HFFc6 (cell line): Measurements from ENCODE around the gene CYTH4. TPM values are rescaled to one million over a fixed set of nuclear protein-coding genes. Genes with fewer than 3 reads are reported as not detected.
A peak's percentile ranks its signal among the peaks of the same experiment; 100 is the strongest.

Experiments used
- DNase-seq: peaks from one replicate; pipeline ENCODE4 v3.0.0-alpha.2; 2018
- H3K27ac Mint-ChIP-seq: 2 replicates; pipeline ENCODE4 v1.8.0; 2020; ENCODE audit warnings: mild to moderate bottlenecking, mixed read lengths
- H3K27me3 Mint-ChIP-seq: 2 replicates; pipeline ENCODE4 v1.8.0; 2021; ENCODE audit warnings: mild to moderate bottlenecking, moderate library complexity, mixed read lengths; ENCODE audit not compliant: insufficient read depth
- H3K36me3 Mint-ChIP-seq: 2 replicates; pipeline ENCODE4 v1.8.0; 2021; ENCODE audit warnings: low read depth, mixed read lengths
- H3K4me1 Mint-ChIP-seq: 2 replicates; pipeline ENCODE4 v1.8.0; 2020; ENCODE audit warnings: low read depth, mixed read lengths
- H3K4me3 Mint-ChIP-seq: 2 replicates; pipeline ENCODE4 v1.8.0; 2020; ENCODE audit warnings: mild to moderate bottlenecking, moderate library complexity, mixed read lengths
- H3K9me3 Mint-ChIP-seq: 2 replicates; pipeline ENCODE4 v1.8.0; 2020; ENCODE audit warnings: mild to moderate bottlenecking, mixed read lengths
- total RNA-seq, 6 experiments: library from RNA; stranded (reverse); fragmentation: NEBNext Ultra II Directional; extraction: Animal tissue kit (Norgen Biotek cat#: 25700); gene quantifications; 2 replicates in 1 of 6; 3 replicates in 5 of 6; pipeline ENCODE4 v1.2.3, GENCODE V29; 2021
- TF ChIP-seq, protein P1 (sequence below): fragments of 200-600 bp; sonication (generic); IDR thresholded peaks from 2 replicates; pipeline ENCODE4 v1.5.0; 2021; ENCODE audit warnings: antibody characterized with exemption, mild to moderate bottlenecking

CYTH4 gene
- total RNA-seq, 6 experiments from 2014 or later = 0.28 TPM; not detected in 5

DNA sequence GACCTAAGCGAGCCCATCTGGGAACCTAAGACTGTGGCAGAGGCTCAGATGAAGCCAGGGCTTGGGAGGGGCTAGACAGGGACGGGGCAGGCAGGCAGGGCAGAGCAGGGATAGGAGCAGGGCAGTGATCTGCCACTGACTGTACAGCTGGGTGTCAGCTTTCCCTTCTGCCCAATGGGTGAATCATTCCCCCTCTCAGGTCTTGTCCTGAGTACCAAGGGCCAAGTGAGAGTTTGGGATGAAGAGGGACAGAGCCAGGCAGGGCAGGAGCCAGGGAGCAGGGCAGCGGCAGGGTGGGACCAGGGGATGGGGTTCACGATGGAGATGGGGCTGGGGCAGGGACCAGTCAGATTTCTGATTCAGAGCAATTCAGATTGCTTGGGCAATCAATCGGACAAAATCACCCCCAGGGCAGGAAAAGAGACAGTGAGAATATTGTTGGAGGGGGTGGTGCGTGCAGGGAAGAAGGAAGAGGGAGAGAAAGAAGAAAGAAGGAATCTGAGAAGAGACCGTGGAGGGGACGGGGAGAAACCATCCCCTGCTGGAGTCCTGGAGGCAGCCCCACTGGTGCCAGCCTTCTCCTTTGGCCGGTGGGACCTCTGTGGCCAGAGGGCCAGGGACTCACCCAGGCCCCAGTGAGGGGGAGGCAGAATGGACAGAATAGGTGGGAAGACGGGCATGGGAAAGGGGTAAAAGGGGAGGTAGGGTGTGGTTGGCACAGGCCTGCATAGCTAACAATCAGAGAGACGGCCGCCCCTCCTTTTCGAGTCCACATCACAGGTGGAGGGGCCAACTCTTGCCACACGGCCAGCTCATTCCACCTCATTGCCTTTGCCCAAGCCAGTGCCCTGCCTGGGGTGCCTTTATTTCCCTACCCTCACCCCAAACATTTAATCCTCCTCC is 47.2 kb downstream of the CYTH4 start:
- TF ChIP-seq, protein P1, sequence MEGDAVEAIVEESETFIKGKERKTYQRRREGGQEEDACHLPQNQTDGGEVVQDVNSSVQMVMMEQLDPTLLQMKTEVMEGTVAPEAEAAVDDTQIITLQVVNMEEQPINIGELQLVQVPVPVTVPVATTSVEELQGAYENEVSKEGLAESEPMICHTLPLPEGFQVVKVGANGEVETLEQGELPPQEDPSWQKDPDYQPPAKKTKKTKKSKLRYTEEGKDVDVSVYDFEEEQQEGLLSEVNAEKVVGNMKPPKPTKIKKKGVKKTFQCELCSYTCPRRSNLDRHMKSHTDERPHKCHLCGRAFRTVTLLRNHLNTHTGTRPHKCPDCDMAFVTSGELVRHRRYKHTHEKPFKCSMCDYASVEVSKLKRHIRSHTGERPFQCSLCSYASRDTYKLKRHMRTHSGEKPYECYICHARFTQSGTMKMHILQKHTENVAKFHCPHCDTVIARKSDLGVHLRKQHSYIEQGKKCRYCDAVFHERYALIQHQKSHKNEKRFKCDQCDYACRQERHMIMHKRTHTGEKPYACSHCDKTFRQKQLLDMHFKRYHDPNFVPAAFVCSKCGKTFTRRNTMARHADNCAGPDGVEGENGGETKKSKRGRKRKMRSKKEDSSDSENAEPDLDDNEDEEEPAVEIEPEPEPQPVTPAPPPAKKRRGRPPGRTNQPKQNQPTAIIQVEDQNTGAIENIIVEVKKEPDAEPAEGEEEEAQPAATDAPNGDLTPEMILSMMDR = no peak
- Mint-ChIP-seq H3K9me3 (peaks cover 12% of the 10 kb centered on the region; the same call in 1 of the 2 replicates), H3K27me3 (peaks cover 13% of the 10 kb centered on the region), H3K27ac (peak overlapping the region; percentile 93), H3K36me3 (peaks cover 8% of the 10 kb centered on the region), H3K4me3 (peak overlapping the region; percentile 43; the same call in 1 of the 2 replicates), H3K4me1 (peaks cover 59% of the 10 kb centered on the region)
- DNase-seq = peak; percentile 74

DNA sequence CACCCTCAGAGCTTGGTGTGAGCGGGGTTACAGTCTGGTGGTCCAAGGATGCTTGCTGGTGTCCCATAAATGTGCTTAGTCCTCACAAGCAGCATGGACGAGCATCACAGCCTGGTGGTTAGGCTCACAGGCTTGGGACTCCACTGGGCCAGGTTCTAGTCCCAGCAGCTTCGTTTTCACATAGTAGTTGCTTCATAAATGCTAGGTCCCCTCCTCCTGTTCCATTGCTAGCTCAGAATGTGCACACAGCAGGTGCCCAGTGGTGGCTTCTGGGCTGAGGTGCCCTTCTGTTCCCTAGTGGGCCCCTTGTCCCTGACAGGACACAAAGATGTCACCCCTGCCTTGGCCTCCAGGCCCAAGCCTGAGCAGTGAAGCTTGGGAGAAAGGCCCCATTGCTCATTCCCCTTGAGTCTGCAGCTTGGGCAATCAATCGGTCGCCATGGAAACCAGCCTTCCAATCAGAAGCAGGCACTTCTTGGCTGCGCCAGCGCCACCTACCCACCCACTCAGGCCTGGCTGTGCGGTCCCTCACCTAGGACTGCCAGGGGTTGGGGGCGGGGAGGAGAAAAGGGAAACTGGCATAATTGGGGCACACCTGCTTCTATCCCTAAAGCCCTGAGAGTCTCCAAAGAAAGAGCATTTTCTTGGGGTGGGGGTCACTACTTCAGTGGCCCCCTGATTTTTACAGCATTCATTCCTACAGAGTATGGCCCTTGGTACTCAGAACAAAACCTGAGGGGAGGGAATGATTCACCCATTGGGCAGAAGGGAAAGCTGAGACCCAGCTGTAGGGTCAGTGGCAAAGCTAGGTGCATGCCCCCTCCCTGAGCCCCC is 48.1 kb downstream of the CYTH4 start:
- Mint-ChIP-seq H3K4me1 (peaks cover 63% of the 10 kb centered on the region), H3K27ac (peak overlapping the region; percentile 93)
- peak; percentile 69 for DNase-seq

DNA sequence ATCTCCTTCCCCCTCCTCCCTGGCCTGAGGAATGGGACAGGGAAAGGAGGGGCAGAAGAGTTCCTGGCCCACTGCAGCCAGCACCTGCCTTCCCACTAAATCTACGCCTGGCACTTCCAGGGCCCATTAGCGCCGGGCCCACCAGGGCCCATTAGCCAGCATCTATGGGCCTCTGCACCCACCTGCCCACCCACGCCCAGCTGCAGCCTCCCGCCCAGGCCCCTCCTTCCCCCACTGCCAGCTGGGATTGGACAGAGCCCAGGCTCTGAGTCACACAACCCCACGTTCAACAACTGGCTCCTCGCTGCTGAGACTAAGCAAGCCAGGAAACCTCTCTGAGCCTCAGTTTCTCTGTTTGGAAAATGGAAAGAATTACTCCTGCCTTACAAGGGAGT is 48.7 kb downstream of the CYTH4 start:
- Mint-ChIP-seq H3K9me3 (peaks cover 12% of the 10 kb centered on the region; the same call in 1 of the 2 replicates), H3K4me1 (peaks cover 69% of the 10 kb centered on the region), H3K36me3 (peaks cover 8% of the 10 kb centered on the region), H3K4me3 (no peak overlapping the region), H3K27me3 (peaks cover 13% of the 10 kb centered on the region), H3K27ac (no peak overlapping the region; the same call in 1 of the 2 replicates)
- TF ChIP-seq, protein P1 = no peak
- no peak for DNase-seq

More for the DNA sequence above, 48.1 kb downstream of the CYTH4 start:
- Mint-ChIP-seq H3K27me3 (peaks cover 13% of the 10 kb centered on the region), H3K4me3 (no peak overlapping the region; the same call in 1 of the 2 replicates), H3K9me3 (peaks cover 12% of the 10 kb centered on the region; the same call in 1 of the 2 replicates), H3K36me3 (peaks cover 8% of the 10 kb centered on the region)
- TF ChIP-seq, protein P1 = peak; percentile 50

DNA sequence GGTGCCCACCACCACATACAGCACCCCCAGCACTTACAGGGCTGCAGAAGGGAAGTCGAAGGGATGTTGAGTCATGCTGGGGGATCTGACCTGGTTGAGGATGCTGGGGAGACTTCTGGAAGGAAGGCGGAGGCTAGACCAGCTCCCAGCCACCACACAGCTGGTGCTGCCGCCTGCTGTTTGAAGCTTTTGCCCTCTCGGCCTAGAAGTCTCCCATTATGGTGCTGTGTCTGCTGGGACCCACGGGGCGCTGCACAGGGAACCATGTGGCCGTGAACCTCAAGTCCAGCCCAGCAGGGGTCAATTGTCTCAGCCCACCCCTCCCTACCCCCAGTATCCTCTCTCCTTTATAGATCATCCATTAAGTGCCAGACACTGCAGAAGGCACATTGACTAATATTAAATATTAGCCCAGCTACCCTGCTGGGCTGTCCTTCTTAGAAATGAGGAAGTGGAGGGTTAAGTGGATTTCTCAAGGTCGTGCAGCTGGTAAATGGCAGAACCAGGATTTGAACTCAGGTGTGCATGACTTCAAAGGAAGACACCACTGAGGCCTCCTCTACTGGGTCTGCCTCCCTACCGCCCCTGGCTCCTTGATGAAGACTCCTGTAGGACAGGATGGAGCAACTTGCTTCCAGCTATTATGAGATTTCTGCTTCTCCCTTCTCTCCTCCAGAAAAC is 49.7 kb downstream of the CYTH4 start:
- H3K4me3 Mint-ChIP-seq = no peak overlapping the region
- H3K27ac Mint-ChIP-seq = no peak overlapping the region
- H3K9me3 Mint-ChIP-seq = peaks cover 9% of the 10 kb centered on the region; the same call in 1 of the 2 replicates
- H3K27me3 Mint-ChIP-seq = peaks cover 13% of the 10 kb centered on the region
- no peak for DNase-seq
- peaks cover 8% of the 10 kb centered on the region for H3K36me3 Mint-ChIP-seq
- H3K4me1 Mint-ChIP-seq = peaks cover 72% of the 10 kb centered on the region
- TF ChIP-seq, protein P1 = peak; percentile 52; the same call in 1 of the 2 replicates
